SK-N-MC (cell line): ENCODE data around the gene THOC3.
"Not testable (repeated sequence)": the region's sequence is repeated elsewhere in the genome, so short reads cannot be mapped to it uniquely, and the experiment has no call there.

ENCODE experiments used
- EZH2 ChIP-seq: fragments of 200-600 bp; sonication (generic); IDR thresholded peaks from one replicate; pipeline ENCODE4 v1.6.1; 2017; ENCODE audit warnings: antibody characterized with exemption
- POLR2AphosphoS5 ChIP-seq: IDR thresholded peaks from 2 replicates; pipeline ENCODE4 v1.6.1; 2012; ENCODE audit warnings: mild to moderate bottlenecking, low read depth, low read length, borderline replicate concordance

- not testable (repeated sequence) for TF ChIP-seq EZH2, POLR2AphosphoS5
Measured at GRCh38 chr5:175952810-175953209, 15.3 kb downstream of the THOC3 start.
